Caco-2 (cell line): ENCODE measurements around the gene ATP8A1. TPM values are rescaled to one million over a fixed set of nuclear protein-coding genes. Genes with fewer than 3 reads are reported as not detected.

Experiments
- BruUV-seq: library from RNA; stranded (reverse); fragments of 400-500 nt; replicated peaks from 2 replicates; lab custom pipeline; 2021; lab: Mats Ljungman, UMichigan
- CTCF ChIA-PET: fragments of 300-600 bp; sonication (Branson Sonifier 250); formaldehyde crosslinking; loops from one replicate; lab custom pipeline; 2022; ENCODE audit warnings: antibody characterized with exemption; lab: Charles Lee
- POLR2A ChIA-PET: fragments of 300-600 bp; sonication (Branson Sonifier 250); formaldehyde crosslinking; loops from one replicate; lab custom pipeline; 2022; ENCODE audit warnings: antibody characterized with exemption; lab: Charles Lee
- DNase-seq, 2 experiments: peaks; one replicate each; pipeline versions ENCODE4 v3.0.0 to v3.0.0-alpha.2; 2020 to 2022
- H3K27me3 ChIP-seq: replicated peaks from 2 replicates; pipeline ENCODE4 v1.6.0; 2011; ENCODE audit warnings: low read length; ENCODE audit not compliant: control insufficient read depth, insufficient read depth
- H3K36me3 ChIP-seq: 2 replicates; pipeline ENCODE4 v1.5.1; 2011; ENCODE audit warnings: low read length; ENCODE audit not compliant: control insufficient read depth, insufficient read depth
- H3K4me1 ChIP-seq: fragments of 250-450 bp; sonication (Bioruptor Pico); 2 replicates; pipeline ENCODE4 v1.5.1; 2020; ENCODE audit warnings: mild to moderate bottlenecking
- H3K4me3 ChIP-seq: 2 replicates; pipeline ENCODE4 v1.5.1; 2011; ENCODE audit warnings: low read depth, mild to moderate bottlenecking, control low read depth, low read length
- H3K9me3 ChIP-seq: fragments of 250-450 bp; sonication (Bioruptor Pico); 2 replicates; pipeline ENCODE4 v1.5.1; 2020; ENCODE audit warnings: mild to moderate bottlenecking, moderate library complexity
- H3K27ac Mint-ChIP-seq: one replicate; pipeline ENCODE4 v1.8.0; 2022; ENCODE audit warnings: mixed read lengths; ENCODE audit not compliant: unreplicated experiment
- H3K27me3 Mint-ChIP-seq: one replicate; pipeline ENCODE4 v1.8.0; 2022; ENCODE audit warnings: mixed read lengths; ENCODE audit not compliant: insufficient read depth, unreplicated experiment
- H3K36me3 Mint-ChIP-seq: one replicate; pipeline ENCODE4 v1.8.0; 2022; ENCODE audit warnings: mild to moderate bottlenecking, mixed read lengths; ENCODE audit not compliant: insufficient read depth, unreplicated experiment
- H3K4me1 Mint-ChIP-seq: one replicate; pipeline ENCODE4 v1.8.0; 2022; ENCODE audit warnings: low read depth, mixed read lengths; ENCODE audit not compliant: unreplicated experiment
- H3K4me3 Mint-ChIP-seq: one replicate; pipeline ENCODE4 v1.8.0; 2022; ENCODE audit warnings: mild to moderate bottlenecking, moderate library complexity, mixed read lengths; ENCODE audit not compliant: unreplicated experiment
- H3K9me3 Mint-ChIP-seq: one replicate; pipeline ENCODE4 v1.8.0; 2022; ENCODE audit warnings: mixed read lengths; ENCODE audit not compliant: unreplicated experiment
- intact Hi-C: fragments of 100-400 bp; cut with micrococcal nuclease; formaldehyde crosslinking; loops from one replicate; pipeline ENCODE4 v1.10.0; 2022; ENCODE audit not compliant: unreplicated experiment
- total RNA-seq: library from RNA; stranded (reverse); gene quantifications from 2 replicates; pipeline ENCODE4 v1.2.3, GENCODE V29; 2022
- TF ChIP-seq, protein P1 (sequence below), 2 experiments: fragments of 200-600 bp in 1 of 2; IDR thresholded peaks; 1 replicate in 1 of 2; 2 replicates in 1 of 2; pipeline versions ENCODE4 v1.5.1 to v1.8.0; 2011 to 2022; ENCODE audit warnings: antibody characterized with exemption in 1 of 2, control low read depth in 1 of 2, inconsistent platforms in 1 of 2, low read depth in 1 of 2, low read length in 1 of 2, mild to moderate bottlenecking in 1 of 2, moderate library complexity in 1 of 2; ENCODE audit not compliant: insufficient read depth in 1 of 2, severe bottlenecking in 1 of 2, unreplicated experiment in 1 of 2

The ATP8A1 gene
- total RNA-seq, 1 experiment from 2014 or later: 9.3 TPM

DNA sequence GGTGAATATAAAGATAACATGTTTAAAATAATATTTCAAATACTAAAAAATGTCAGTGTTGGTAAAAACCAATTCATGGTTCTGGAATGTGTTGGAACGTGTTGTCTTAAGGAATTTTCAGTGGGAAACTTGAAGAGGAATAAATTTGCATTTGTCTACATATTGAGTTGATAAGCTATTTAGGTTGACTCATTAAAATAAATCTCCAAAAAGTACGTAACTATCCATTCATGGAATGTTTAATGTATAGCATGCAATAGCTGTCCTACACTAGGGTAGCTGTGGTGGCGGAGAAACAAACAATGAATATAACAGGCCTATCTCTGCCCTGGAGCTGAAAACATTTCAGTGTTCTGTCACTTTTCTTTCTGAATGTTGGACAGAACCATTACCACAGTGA is 239.4 kb downstream of the ATP8A1 start:
- Histone ChIP-seq H3K36me3 (no peaks in the 10 kb centered on the region), H3K4me3 (no peak overlapping the region), H3K27me3 (no peaks in the 10 kb centered on the region), H3K4me1 (no peaks in the 10 kb centered on the region), H3K9me3 (no peaks in the 10 kb centered on the region)
- Mint-ChIP-seq H3K4me1 (no peaks in the 10 kb centered on the region), H3K27ac (no peak overlapping the region), H3K36me3 (peaks cover 6% of the 10 kb centered on the region), H3K9me3 (no peaks in the 10 kb centered on the region), H3K4me3 (no peak overlapping the region), H3K27me3 (no peaks in the 10 kb centered on the region)
- intact Hi-C loops: no loop called here
- ChIA-PET CTCF (no interaction called here), POLR2A (no interaction called here)
- no peak for DNase-seq
- BruUV-seq: no TSS peak
- TF ChIP-seq, protein P1, sequence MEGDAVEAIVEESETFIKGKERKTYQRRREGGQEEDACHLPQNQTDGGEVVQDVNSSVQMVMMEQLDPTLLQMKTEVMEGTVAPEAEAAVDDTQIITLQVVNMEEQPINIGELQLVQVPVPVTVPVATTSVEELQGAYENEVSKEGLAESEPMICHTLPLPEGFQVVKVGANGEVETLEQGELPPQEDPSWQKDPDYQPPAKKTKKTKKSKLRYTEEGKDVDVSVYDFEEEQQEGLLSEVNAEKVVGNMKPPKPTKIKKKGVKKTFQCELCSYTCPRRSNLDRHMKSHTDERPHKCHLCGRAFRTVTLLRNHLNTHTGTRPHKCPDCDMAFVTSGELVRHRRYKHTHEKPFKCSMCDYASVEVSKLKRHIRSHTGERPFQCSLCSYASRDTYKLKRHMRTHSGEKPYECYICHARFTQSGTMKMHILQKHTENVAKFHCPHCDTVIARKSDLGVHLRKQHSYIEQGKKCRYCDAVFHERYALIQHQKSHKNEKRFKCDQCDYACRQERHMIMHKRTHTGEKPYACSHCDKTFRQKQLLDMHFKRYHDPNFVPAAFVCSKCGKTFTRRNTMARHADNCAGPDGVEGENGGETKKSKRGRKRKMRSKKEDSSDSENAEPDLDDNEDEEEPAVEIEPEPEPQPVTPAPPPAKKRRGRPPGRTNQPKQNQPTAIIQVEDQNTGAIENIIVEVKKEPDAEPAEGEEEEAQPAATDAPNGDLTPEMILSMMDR (IDR thresholded peaks at IDR 0.05; ENCODE audit: insufficient read depth in 1 of 2, low read depth in 1 of 2, low read length in 1 of 2, severe bottlenecking in 1 of 2, unreplicated experiment in 1 of 2): no peak

DNA sequence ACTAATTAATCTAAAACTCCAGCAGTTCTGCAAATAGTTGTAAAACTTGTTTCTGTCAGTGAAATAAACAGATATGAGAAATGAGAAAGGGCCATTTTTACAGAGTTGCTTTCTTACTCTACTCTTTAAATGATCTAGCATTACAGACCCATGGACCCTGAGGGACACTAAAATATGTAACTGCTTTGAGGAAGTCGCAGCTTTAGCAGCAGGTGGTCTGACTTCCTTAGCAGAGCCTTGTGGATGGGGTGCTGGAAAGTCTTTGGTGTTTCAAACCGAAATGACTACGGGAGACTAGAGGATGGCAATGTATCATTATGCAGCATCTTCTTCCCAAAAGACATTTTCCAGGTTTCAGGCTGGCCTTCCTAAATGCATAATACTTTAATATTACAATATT is 240.9 kb downstream of the ATP8A1 start:
- Histone ChIP-seq H3K27me3 (no peaks in the 10 kb centered on the region), H3K4me3 (no peak overlapping the region), H3K4me1 (no peaks in the 10 kb centered on the region), H3K36me3 (no peaks in the 10 kb centered on the region), H3K9me3 (no peaks in the 10 kb centered on the region)
- no peak overlapping the region for H3K27ac Mint-ChIP-seq
- no peaks in the 10 kb centered on the region for H3K9me3 Mint-ChIP-seq
- ChIA-PET POLR2A (no interaction called here), CTCF (no interaction called here)
- H3K27me3 Mint-ChIP-seq: no peaks in the 10 kb centered on the region
- intact Hi-C loops: no loop called here
- BruUV-seq: no TSS peak
- TF ChIP-seq, protein P1 (IDR thresholded peaks at IDR 0.05; ENCODE audit: insufficient read depth in 1 of 2, low read depth in 1 of 2, low read length in 1 of 2, severe bottlenecking in 1 of 2, unreplicated experiment in 1 of 2): no peak
- no peak for DNase-seq
- H3K4me1 Mint-ChIP-seq: no peaks in the 10 kb centered on the region
- H3K36me3 Mint-ChIP-seq: no peaks in the 10 kb centered on the region
- no peak overlapping the region for H3K4me3 Mint-ChIP-seq

DNA sequence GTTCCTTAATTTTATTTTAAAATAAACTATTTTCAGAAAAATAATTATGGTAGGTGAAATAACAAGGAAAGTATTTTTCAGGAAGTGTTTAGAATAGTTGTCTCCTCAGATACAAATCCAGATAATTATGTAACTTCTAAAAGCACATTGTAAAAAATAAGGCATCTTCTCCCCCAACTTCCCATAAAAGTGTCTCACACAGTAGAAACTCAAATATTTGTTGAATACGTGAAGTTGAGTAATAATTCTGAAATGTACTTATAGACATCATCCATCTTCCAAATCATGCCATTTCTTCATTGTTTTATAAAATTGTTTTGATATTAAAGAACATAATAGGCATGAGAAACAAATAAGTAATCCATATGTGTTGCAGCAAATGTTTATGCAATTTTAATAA is 241.6 kb downstream of the ATP8A1 start:
- no peak overlapping the region for H3K4me3 Mint-ChIP-seq
- intact Hi-C loops: no loop called here
- no peaks in the 10 kb centered on the region for H3K27me3 ChIP-seq
- no peaks in the 10 kb centered on the region for H3K27me3 Mint-ChIP-seq
- DNase-seq: no peak
- TF ChIP-seq, protein P1 (IDR thresholded peaks at IDR 0.05; ENCODE audit: insufficient read depth in 1 of 2, low read depth in 1 of 2, low read length in 1 of 2, severe bottlenecking in 1 of 2, unreplicated experiment in 1 of 2): no peak
- H3K4me1 ChIP-seq: no peaks in the 10 kb centered on the region
- ChIA-PET POLR2A (no interaction called here), CTCF (no interaction called here)
- no peak overlapping the region for H3K27ac Mint-ChIP-seq
- H3K4me1 Mint-ChIP-seq: no peaks in the 10 kb centered on the region
- no TSS peak for BruUV-seq
- H3K36me3 ChIP-seq: no peaks in the 10 kb centered on the region
- no peaks in the 10 kb centered on the region for H3K36me3 Mint-ChIP-seq
- H3K9me3 Mint-ChIP-seq: no peaks in the 10 kb centered on the region
- no peaks in the 10 kb centered on the region for H3K9me3 ChIP-seq
- no peak overlapping the region for H3K4me3 ChIP-seq
